ENCODE results near the gene SLC36A3. TPM values are rescaled to one million over a fixed set of nuclear protein-coding genes. Genes with fewer than 3 reads are reported as not detected.

The SLC36A3 gene
- total and polyA plus RNA-seq, 2 of the 4 experiments (the other 2 are of a cell fraction): not detected

DNA sequence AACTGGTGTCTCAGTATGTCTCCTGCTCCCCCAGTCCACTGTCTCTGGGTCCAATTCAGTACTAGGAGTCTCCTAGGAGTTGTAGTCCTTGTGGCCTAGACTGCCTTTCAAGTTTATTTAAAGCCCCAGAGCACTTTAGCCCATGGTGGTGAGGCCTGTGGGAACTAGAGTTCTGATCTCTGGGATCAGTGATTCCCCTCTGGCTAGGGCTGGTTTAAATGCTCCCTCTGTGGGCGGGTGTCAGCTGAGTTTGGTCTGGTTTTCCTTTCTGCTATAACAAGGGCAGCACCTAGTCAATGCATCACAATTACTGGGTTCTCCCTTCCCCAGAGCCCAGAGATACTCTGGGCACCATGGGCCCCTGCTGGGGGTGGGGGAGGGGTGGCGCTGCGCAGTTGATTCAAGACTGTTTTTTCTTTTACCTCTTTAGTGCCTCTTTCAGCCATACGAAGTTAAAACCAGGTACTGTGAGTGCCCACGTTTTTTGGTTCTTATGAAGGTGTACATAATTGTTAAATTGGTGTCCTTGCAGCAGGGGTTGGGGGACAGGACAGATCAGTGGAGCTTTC, 9.3 kb upstream of the SLC36A3 start:
- 40% methylated on average over 1 of the region's 5 CpGs; no CpG with 5 or more reads in 1 of the 2 experiments for WGBS, 2 experiments (ENCODE audit: extremely low coverage in 2 of 2, insufficient read length in 1 of 2)
- H4K8ac ChIP-seq (ENCODE audit: low read depth in 2 of 2, low read length in 2 of 2): no peak overlapping the region
- no TSS peak for BruUV-seq (replicated peaks)
- H2BK15ac ChIP-seq (ENCODE audit: low read depth, low read length): no peak overlapping the region
- in situ Hi-C loops (cut with MboI; ENCODE audit: low sequenced_read_pairs): no loop called here
- no peak overlapping the region for H3K18ac ChIP-seq (ENCODE audit: low read depth, low read length)
- H3K23ac ChIP-seq (ENCODE audit: low read depth, low read length): no peak overlapping the region
- H3K79me1 ChIP-seq (ENCODE audit: low read depth in 1 of 2, low read length in 2 of 2): no peaks in the 10 kb centered on the region
- no peak overlapping the region for H3K4ac ChIP-seq (ENCODE audit: low read depth, low read length)
- no peaks in the 10 kb centered on the region for H3K4me1 ChIP-seq (ENCODE audit: control insufficient read depth, insufficient read depth, low read length)
- intact Hi-C loops (cut with micrococcal nuclease): no loop called here
- TF ChIP-seq BHLHE40 (IDR thresholded peaks at IDR 0.05; ENCODE audit: low read depth, low read length) (no peak), CTCF (conservative IDR thresholded peaks at IDR 0.05; ENCODE audit: low read depth, low read length) (no peak), FOS (IDR thresholded peaks at IDR 0.05; ENCODE audit: low read depth, low read length) (no peak), MAZ (IDR thresholded peaks at IDR 0.05; ENCODE audit: borderline replicate concordance, low read depth, low read length) (no peak)
- H4K91ac ChIP-seq (ENCODE audit: insufficient read depth, low read depth, low read length): no peak overlapping the region
- H3K9ac ChIP-seq (ENCODE audit: low read depth, low read length): no peak overlapping the region
- H3K14ac ChIP-seq (replicated peaks; ENCODE audit: low read depth, low read length): no peak overlapping the region
- ATAC-seq (ENCODE audit: low read depth): no peak
- no peak overlapping the region for H4K5ac ChIP-seq (ENCODE audit: low read depth, low read length)
- CTCF ChIA-PET: interaction anchor here (1.1 kb wide), 1 partner anchor 211 kb away, joined by 3 read pairs; no protein-coding TSS in a partner anchor
- H3K27me3 ChIP-seq (ENCODE audit: control insufficient read depth, insufficient read depth, low read length): no peaks in the 10 kb centered on the region
- no peak overlapping the region for H2BK120ac ChIP-seq (ENCODE audit: low read depth, low read length)
- no peaks in the 10 kb centered on the region for H3K9me3 ChIP-seq (ENCODE audit: control insufficient read depth, insufficient read depth, low read length)
- no peak overlapping the region for H3K27ac ChIP-seq (ENCODE audit: insufficient read depth, low read length)
- no peak overlapping the region for H2BK20ac ChIP-seq (ENCODE audit: low read depth, low read length)
- no peak overlapping the region for H2BK5ac ChIP-seq (ENCODE audit: low read depth, low read length, poor library complexity, severe bottlenecking)
- dilution Hi-C loops (cut with HindIII; ENCODE audit: low sequenced_read_pairs, unreplicated experiment): no loop called here
- H3K9me1 ChIP-seq (ENCODE audit: insufficient read depth, low read length): no peaks in the 10 kb centered on the region
- DNase-seq: no peak
- POLR2A ChIA-PET (ENCODE audit: unreplicated experiment): no interaction called here
- no peak overlapping the region for H2AK9ac ChIP-seq (replicated peaks; ENCODE audit: low read depth, low read length, poor library complexity)
- H2AK5ac ChIP-seq (ENCODE audit: low read depth, low read length): no peak overlapping the region
- H4K20me1 ChIP-seq (ENCODE audit: insufficient read depth, low read length): no peaks in the 10 kb centered on the region
- H2AFZ ChIP-seq (replicated peaks; ENCODE audit: low read length, poor library complexity): no peak overlapping the region
- no peak overlapping the region for H3K4me2 ChIP-seq (ENCODE audit: low read depth, low read length)
- no peak overlapping the region for H3K4me3 ChIP-seq (ENCODE audit: insufficient read depth, low read depth, low read length)
- H3K36me3 ChIP-seq (ENCODE audit: control insufficient read depth, insufficient read depth, low read length): no peaks in the 10 kb centered on the region
- no peak overlapping the region for H3K56ac ChIP-seq (ENCODE audit: extremely low read depth, insufficient read depth, low read length)

Measured in IMR-90 (cell line).